ENCODE results near the gene TTC5.
"Not testable (repeated sequence)": the region's sequence is repeated elsewhere in the genome, so short reads cannot be mapped to it uniquely, and the experiment has no call there.

Gene TTC5

GRCh38 chr14:20305265-20306078 is at the start of gene TTC5:
TSS of gene TTC5 (minus strand) at chr14:20305951. CDS start at chr14:20305937, 14 bp downstream.
- Histone ChIP-seq H3K27ac (ENCODE audit: low read depth, low read length) (no peak within 1 kb of the TSS), H3K9me3 (ENCODE audit: control insufficient read depth, insufficient read depth, low read length) (no peaks in the 10 kb centered on the region)

GRCh38 chr14:20350860-20351259 is 45.1 kb upstream of the TTC5 start:
- no peak overlapping the region for H3K27ac ChIP-seq (ENCODE audit: low read depth, low read length)
- no peaks in the 10 kb centered on the region for H3K4me1 ChIP-seq (ENCODE audit: control insufficient read depth, insufficient read depth, low read length)
- peaks cover 93% of the 10 kb centered on the region for H3K36me3 ChIP-seq (ENCODE audit: control insufficient read depth, insufficient read depth, low read length)
- no peaks in the 10 kb centered on the region for H3K9me3 ChIP-seq (ENCODE audit: control insufficient read depth, insufficient read depth, low read length)
- H3K9ac ChIP-seq (ENCODE audit: low read depth, low read length): no peak overlapping the region
- no peaks in the 10 kb centered on the region for H3K27me3 ChIP-seq (ENCODE audit: control insufficient read depth, insufficient read depth, low read length)
- no peak overlapping the region for H3K4me3 ChIP-seq (ENCODE audit: low read depth, low read length)

More at GRCh38 chr14:20305265-20306078, at the start of gene TTC5:
- peak within 1 kb of the TSS; percentile 54 for H3K9ac ChIP-seq (ENCODE audit: low read depth, low read length)
- no peaks in the 10 kb centered on the region for H3K27me3 ChIP-seq (ENCODE audit: control insufficient read depth, insufficient read depth, low read length)
- no peaks in the 10 kb centered on the region for H3K4me1 ChIP-seq (ENCODE audit: control insufficient read depth, insufficient read depth, low read length)
- H3K36me3 ChIP-seq (ENCODE audit: control insufficient read depth, insufficient read depth, low read length): peaks cover 12% of the 10 kb centered on the region
- peak within 1 kb of the TSS; percentile 87 for H3K4me3 ChIP-seq (ENCODE audit: low read depth, low read length)

- no peaks in the 10 kb centered on the region for H3K4me1 ChIP-seq (ENCODE audit: control insufficient read depth, insufficient read depth, low read length)
- no peak overlapping the region for H3K9ac ChIP-seq (ENCODE audit: low read depth, low read length)
- H3K4me3 ChIP-seq (ENCODE audit: low read depth, low read length): no peak overlapping the region
- no peak overlapping the region for H3K27ac ChIP-seq (ENCODE audit: low read depth, low read length)
- H3K36me3 ChIP-seq (ENCODE audit: control insufficient read depth, insufficient read depth, low read length): peaks cover 93% of the 10 kb centered on the region
- H3K27me3 ChIP-seq (ENCODE audit: control insufficient read depth, insufficient read depth, low read length): no peaks in the 10 kb centered on the region
- no peaks in the 10 kb centered on the region for H3K9me3 ChIP-seq (ENCODE audit: control insufficient read depth, insufficient read depth, low read length)
Observed at GRCh38 chr14:20350282-20350681, 44.5 kb upstream of the TTC5 start.

- peaks cover 72% of the 10 kb centered on the region for H3K36me3 ChIP-seq (ENCODE audit: control insufficient read depth, insufficient read depth, low read length)
- H3K27me3 ChIP-seq (ENCODE audit: control insufficient read depth, insufficient read depth, low read length): no peaks in the 10 kb centered on the region
- no peaks in the 10 kb centered on the region for H3K4me1 ChIP-seq (ENCODE audit: control insufficient read depth, insufficient read depth, low read length)
- no peak overlapping the region for H3K4me3 ChIP-seq (ENCODE audit: low read depth, low read length)
- no peak overlapping the region for H3K27ac ChIP-seq (ENCODE audit: low read depth, low read length)
- H3K9ac ChIP-seq (ENCODE audit: low read depth, low read length): no peak overlapping the region
- no peaks in the 10 kb centered on the region for H3K9me3 ChIP-seq (ENCODE audit: control insufficient read depth, insufficient read depth, low read length)
Observed at GRCh38 chr14:20347747-20348146, 42.0 kb upstream of the TTC5 start.

- Histone ChIP-seq H3K27ac (ENCODE audit: low read depth, low read length) (no peak overlapping the region), H3K27me3 (ENCODE audit: control insufficient read depth, insufficient read depth, low read length) (no peaks in the 10 kb centered on the region), H3K36me3 (ENCODE audit: control insufficient read depth, insufficient read depth, low read length) (peaks cover 61% of the 10 kb centered on the region)
Observed at GRCh38 chr14:20346713-20347112, 41.0 kb upstream of the TTC5 start.

GRCh38 chr14:20345366-20345765 is 39.6 kb upstream of the TTC5 start:
- H3K4me1 ChIP-seq (ENCODE audit: control insufficient read depth, insufficient read depth, low read length): no peaks in the 10 kb centered on the region
- no peaks in the 10 kb centered on the region for H3K9me3 ChIP-seq (ENCODE audit: control insufficient read depth, insufficient read depth, low read length)
- no peaks in the 10 kb centered on the region for H3K27me3 ChIP-seq (ENCODE audit: control insufficient read depth, insufficient read depth, low read length)
- H3K36me3 ChIP-seq (ENCODE audit: control insufficient read depth, insufficient read depth, low read length): peaks cover 50% of the 10 kb centered on the region
- H3K9ac ChIP-seq (ENCODE audit: low read depth, low read length): no peak overlapping the region
- H3K27ac ChIP-seq (ENCODE audit: low read depth, low read length): no peak overlapping the region
- H3K4me3 ChIP-seq (ENCODE audit: low read depth, low read length): no peak overlapping the region

More at GRCh38 chr14:20346713-20347112, 41.0 kb upstream of the TTC5 start:
- no peak overlapping the region for H3K4me3 ChIP-seq (ENCODE audit: low read depth, low read length)
- H3K9me3 ChIP-seq (ENCODE audit: control insufficient read depth, insufficient read depth, low read length): no peaks in the 10 kb centered on the region
- H3K9ac ChIP-seq (ENCODE audit: low read depth, low read length): no peak overlapping the region
- no peaks in the 10 kb centered on the region for H3K4me1 ChIP-seq (ENCODE audit: control insufficient read depth, insufficient read depth, low read length)

GRCh38 chr14:20343862-20344220 is 38.1 kb upstream of the TTC5 start:
- no peaks in the 10 kb centered on the region for H3K27me3 ChIP-seq (ENCODE audit: control insufficient read depth, insufficient read depth, low read length)
- no peaks in the 10 kb centered on the region for H3K4me1 ChIP-seq (ENCODE audit: control insufficient read depth, insufficient read depth, low read length)
- H3K9ac ChIP-seq (ENCODE audit: low read depth, low read length): peak overlapping the region; percentile 95
- H3K9me3 ChIP-seq (ENCODE audit: control insufficient read depth, insufficient read depth, low read length): no peaks in the 10 kb centered on the region
- H3K27ac ChIP-seq (ENCODE audit: low read depth, low read length): peak overlapping the region; percentile 95
- peak overlapping the region; percentile 93 for H3K4me3 ChIP-seq (ENCODE audit: low read depth, low read length)
- peaks cover 35% of the 10 kb centered on the region for H3K36me3 ChIP-seq (ENCODE audit: control insufficient read depth, insufficient read depth, low read length)

GRCh38 chr14:20343092-20343861 is 37.5 kb upstream of the TTC5 start, which contains the start of gene PARP2:
TSS of gene PARP2 (plus strand) at chr14:20343635. CDS start at chr14:20343642, 7 bp downstream.
- Histone ChIP-seq H3K4me3 (ENCODE audit: low read depth, low read length) (peak within 1 kb of the TSS; percentile 93), H3K4me1 (ENCODE audit: control insufficient read depth, insufficient read depth, low read length) (no peaks in the 10 kb centered on the region), H3K9me3 (ENCODE audit: control insufficient read depth, insufficient read depth, low read length) (no peaks in the 10 kb centered on the region), H3K36me3 (ENCODE audit: control insufficient read depth, insufficient read depth, low read length) (peaks cover 29% of the 10 kb centered on the region), H3K9ac (ENCODE audit: low read depth, low read length) (peak within 1 kb of the TSS; percentile 95), H3K27ac (ENCODE audit: low read depth, low read length) (peak within 1 kb of the TSS; percentile 95), H3K27me3 (ENCODE audit: control insufficient read depth, insufficient read depth, low read length) (no peaks in the 10 kb centered on the region)

GRCh38 chr14:20341646-20342045 is 35.9 kb upstream of the TTC5 start:
- Histone ChIP-seq H3K9ac (ENCODE audit: low read depth, low read length) (peak overlapping the region; percentile 88; the same call in 1 of the 2 replicates), H3K27me3 (ENCODE audit: control insufficient read depth, insufficient read depth, low read length) (no peaks in the 10 kb centered on the region), H3K36me3 (ENCODE audit: control insufficient read depth, insufficient read depth, low read length) (peaks cover 15% of the 10 kb centered on the region), H3K4me3 (ENCODE audit: low read depth, low read length) (peak overlapping the region; percentile 82), H3K9me3 (ENCODE audit: control insufficient read depth, insufficient read depth, low read length) (no peaks in the 10 kb centered on the region), H3K27ac (ENCODE audit: low read depth, low read length) (peak overlapping the region; percentile 95), H3K4me1 (ENCODE audit: control insufficient read depth, insufficient read depth, low read length) (no peaks in the 10 kb centered on the region)

- H3K9me3 ChIP-seq (ENCODE audit: control insufficient read depth, insufficient read depth, low read length); H3K9ac ChIP-seq (ENCODE audit: low read depth, low read length); H3K4me3 ChIP-seq (ENCODE audit: low read depth, low read length); H3K4me1 ChIP-seq (ENCODE audit: control insufficient read depth, insufficient read depth, low read length); H3K27ac ChIP-seq (ENCODE audit: low read depth, low read length); H3K27me3 ChIP-seq (ENCODE audit: control insufficient read depth, insufficient read depth, low read length): not testable (repeated sequence)
- peaks cover 11% of the 10 kb centered on the region for H3K36me3 ChIP-seq (ENCODE audit: control insufficient read depth, insufficient read depth, low read length)
Observed at GRCh38 chr14:20341032-20341431, 35.3 kb upstream of the TTC5 start.

- no peak overlapping the region for H3K9ac ChIP-seq (ENCODE audit: low read depth, low read length)
- no peak overlapping the region for H3K4me3 ChIP-seq (ENCODE audit: low read depth, low read length)
- no peaks in the 10 kb centered on the region for H3K9me3 ChIP-seq (ENCODE audit: control insufficient read depth, insufficient read depth, low read length)
- peaks cover 22% of the 10 kb centered on the region for H3K36me3 ChIP-seq (ENCODE audit: control insufficient read depth, insufficient read depth, low read length)
- no peaks in the 10 kb centered on the region for H3K27me3 ChIP-seq (ENCODE audit: control insufficient read depth, insufficient read depth, low read length)
- no peak overlapping the region for H3K27ac ChIP-seq (ENCODE audit: low read depth, low read length)
- H3K4me1 ChIP-seq (ENCODE audit: control insufficient read depth, insufficient read depth, low read length): peaks cover 12% of the 10 kb centered on the region
Observed at GRCh38 chr14:20334017-20334416, 28.3 kb upstream of the TTC5 start.
